Activated naive CD4-positive, alpha-beta T cell treated with anti-CD3 and anti-CD28 coated beads, Interleukin-2, amount 50 U/mL, for 16 hours (primary cell): ENCODE data around the gene ICE1.
"Not testable (repeated sequence)": the region's sequence is repeated elsewhere in the genome, so short reads cannot be mapped to it uniquely, and the experiment has no call there.

Source experiments
- DNase-seq: peaks from one replicate; pipeline ENCODE4 v3.0.0-alpha.2; 2020

ICE1 gene

DNA sequence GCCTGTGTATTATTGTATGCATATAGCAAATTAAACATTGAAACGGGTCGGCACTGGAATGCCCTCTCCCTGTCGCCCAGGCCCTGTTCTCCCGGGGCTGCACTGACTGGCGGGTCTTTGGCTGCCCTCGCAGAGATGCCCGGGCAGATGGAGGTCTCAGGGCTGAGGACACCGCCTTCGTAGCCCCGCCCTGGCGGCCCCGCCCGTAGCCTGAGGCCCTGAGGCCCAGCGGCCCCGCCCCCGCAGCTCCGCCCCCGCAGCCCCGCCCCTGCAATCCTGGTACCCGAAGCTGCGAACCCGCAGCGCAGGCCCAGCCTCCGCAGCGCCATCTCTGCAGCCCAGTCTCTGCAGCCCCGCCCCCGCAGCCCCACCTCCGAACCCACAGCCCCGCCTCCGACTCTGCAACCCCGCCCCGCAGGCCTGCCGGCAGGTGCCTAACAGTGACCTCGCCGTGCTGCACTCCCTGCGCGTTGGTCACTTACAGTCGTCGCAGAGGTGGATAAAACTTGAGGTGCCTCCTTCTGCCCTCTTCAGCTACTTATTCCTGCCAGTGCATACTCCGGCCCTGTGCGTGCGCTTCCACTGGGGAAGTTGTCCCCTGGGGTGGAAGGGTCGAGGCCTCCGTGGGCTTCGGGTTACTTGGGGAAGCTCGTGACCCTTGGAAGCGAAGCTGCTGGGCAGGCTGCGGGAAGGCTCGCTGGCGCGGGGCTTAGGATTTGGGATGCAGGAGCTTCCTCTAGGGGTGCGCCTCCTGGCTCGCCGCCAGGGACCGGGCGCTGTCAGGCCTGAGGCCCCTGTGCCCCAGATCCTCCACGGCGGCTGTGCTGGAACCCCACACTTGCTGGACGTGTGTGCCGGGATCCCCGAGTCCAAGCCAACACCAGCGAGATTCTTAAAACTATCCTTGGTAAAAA is 72.3 kb downstream of the ICE1 start:
- peak; percentile 74 for DNase-seq

DNA sequence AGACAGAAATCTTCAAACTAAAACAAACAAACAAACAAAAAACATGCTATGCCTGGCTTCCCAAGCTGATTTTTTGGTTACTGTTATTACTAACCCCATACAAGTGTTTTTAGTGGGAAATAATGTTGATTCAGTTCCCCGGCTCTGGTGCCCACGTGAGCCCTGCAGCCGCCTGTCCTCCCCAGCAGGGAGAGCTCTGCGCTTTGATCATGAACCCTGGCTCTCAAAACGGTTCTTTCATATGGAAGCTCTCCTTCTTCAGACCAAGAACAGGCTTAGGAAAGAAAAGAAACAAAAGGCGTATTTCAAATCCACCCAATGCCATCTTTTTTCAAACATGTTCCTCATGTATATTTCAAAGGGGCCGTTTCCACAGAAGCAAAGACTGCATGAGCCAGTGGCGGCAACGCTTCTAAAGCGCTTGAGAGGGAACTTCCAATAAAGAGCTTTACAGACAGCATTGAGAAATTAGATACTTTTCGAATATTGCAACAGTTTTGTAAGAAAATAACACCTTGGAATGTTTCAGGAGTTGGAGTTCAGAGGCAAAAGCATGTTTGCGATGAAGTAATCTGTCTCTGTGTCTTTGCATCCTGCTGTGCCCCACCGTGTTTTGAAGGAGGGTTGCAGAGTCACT is 74.8 kb downstream of the ICE1 start:
- DNase-seq = no peak

- no peak for DNase-seq
Measured at GRCh38 chr5:5499442-5499841, 77.0 kb downstream of the ICE1 start.

DNA sequence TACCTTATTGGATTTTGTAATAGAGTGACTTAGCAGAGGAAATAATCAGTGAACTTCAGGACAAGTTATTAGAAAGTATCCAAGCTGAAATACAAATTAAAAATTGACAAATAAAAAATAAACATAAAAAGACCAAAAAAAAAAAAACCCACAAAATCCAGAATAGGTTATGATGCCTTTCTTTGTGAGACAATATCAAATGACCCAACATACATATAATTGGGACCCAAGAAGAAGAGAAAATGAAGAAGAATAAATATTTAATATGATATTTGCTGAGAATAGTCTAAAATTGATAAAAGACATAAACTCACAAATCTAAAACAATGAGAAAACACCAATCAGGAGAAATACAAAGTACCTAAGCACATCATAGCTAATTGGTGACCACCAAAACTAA is 81.8 kb downstream of the ICE1 start:
- no peak for DNase-seq

DNA sequence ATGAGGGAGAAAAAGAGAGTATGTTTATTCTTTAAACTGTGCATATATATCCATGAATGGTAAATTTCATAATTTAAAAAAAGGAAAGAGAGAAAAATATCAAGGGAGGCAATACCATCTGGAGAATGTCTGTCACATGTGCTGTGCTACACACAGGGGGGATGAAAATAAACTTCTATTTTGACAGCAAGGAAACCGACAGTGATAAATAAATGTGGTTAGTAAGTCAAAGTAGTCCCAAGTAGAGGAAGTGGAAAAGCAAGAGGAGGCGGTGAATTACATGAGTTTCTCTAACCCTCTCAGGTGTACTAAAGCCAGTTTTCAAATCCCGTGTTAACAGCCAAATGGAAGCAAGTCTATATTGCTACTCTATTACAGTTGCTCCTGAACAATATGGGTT is 83.3 kb downstream of the ICE1 start:
- DNase-seq = no peak

- no peak for DNase-seq
Measured at GRCh38 chr5:5508391-5508790, 85.9 kb downstream of the ICE1 start.

DNA sequence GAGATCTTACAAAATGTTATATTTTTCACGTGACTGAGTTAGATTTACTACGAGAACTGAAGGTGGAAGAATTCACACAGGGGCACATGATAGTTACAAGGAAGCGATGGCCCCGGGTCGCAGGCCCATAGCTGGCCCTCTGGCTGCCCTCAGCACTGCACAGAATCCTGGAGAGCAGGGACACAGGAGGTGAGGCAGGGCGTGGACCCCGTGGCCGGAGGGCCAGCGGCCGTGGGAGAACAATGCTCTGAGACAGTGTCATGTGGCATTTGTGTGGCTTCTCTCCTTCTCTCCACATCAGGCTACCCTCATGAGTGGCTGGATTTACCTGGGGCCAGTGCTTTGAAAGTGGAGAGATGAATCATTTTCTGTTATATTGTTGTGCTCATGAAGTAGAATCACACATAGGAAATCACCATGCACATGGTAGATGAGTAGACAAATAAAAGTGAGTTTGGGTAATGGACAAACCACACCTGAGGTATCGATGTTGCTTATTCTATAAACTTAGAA is 89.5 kb downstream of the ICE1 start:
- no peak for DNase-seq

DNA sequence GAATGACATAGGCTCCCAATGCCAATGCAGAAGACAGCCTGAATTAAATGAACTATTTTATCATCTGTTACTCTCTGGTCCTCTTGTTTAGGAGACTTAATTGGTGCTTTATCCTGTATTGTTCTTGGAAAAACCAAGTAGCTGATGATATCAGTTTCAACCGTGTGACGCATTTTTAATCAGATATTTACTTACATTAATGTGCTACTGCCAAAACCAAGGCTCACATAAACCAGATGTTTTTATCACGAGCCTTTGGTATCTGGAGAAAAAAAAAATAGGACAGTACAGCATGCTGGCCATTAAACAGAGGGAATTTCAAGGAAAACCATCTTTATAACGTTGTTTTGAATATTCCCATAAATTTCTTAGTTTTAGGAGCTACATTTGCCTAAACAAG is 90.1 kb downstream of the ICE1 start:
- DNase-seq = no peak

DNA sequence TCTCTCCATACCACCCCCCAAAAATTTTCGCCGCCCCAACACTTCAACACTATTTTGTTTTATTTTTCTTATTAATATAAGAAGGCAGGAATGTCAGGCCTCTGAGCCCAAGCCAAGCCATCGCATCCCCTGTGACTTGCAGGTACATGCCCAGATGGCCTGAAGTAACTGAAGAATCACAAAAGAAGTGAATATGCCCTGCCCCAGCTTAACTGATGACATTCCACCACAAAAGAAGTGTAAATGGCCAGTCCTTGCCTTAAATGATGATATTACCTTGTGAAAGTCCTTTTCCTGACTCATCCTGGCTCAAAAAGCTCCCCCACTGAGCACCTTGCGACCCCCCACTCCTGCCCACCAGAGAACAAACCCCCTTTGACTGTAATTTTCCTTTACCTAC is 98.1 kb downstream of the ICE1 start:
- not testable (repeated sequence) for DNase-seq

DNA sequence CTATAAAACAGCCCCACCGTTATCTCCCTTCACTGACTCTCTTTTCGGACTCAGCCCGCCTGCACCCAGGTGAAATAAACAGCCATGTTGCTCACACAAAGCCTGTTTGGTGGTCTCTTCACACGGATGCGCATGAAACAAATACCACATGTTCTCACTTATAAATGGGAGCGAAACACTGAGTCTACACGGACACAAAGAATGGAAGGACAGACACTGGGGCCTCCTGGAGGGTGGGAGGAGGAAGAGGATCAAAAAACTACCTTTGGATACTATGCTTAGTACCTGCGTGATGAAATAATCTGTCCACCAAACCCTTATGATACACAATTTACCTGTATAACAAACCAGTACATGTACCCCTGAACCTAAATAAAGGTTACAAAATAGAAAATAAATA is 98.6 kb downstream of the ICE1 start:
- no peak for DNase-seq

DNA sequence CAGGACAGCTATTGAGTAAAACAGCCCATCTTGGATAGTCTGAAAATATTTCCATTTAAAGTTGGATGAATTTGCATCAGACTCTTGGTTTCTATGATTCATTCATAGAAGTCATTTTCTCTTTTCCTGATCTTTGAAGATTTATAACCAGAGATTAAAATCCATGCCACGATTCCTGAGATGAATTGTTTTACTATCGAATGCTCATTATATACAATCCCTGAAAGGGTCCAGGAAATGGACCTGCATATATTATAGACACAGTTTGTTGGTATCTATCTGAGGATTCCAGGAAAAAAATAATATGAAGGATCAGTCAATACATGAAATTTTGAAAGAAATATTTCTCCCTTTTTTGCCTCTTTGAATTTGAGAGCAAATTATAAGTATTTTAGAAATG is 99.0 kb downstream of the ICE1 start:
- no peak for DNase-seq

DNA sequence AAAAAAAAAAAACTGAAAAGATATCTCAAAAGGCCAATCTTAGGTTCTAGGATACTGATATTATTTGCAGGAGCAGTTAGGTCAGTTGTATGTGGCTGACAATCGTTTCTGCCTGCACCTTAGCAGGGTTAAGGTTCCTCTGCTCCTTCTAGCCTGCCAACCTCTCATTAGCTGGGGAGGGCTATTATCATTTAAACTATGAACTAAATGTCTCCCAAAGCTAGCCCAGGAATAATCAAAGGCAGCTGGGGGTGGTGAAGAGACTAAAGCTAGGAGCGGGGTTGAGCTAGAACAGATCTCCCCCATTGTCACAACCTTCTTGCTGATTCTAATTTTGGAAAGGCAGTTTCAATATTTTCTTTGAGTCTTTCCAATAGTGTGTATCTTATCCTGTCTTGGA is 99.9 kb downstream of the ICE1 start:
- no peak for DNase-seq

DNA sequence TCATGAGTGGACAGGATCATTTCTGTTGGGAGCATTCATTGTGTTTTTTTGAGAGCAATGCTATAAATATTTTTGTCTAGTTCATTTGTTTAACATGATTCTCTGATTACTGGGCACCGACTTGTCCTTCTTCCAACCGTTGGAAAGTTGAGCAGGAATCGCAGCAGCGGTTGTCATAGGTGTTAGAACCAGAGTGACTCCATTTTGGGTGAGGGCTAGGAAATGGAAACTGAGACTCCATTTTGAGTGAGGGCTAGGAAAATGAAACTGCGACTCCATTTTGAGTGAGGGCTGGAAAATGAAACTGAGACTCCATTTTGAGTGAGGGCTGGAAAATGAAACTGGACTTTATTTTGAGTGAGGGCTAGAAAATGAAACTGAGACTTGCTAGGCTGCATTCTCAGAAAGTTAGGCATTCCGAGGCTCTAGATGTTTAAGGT is 100.6 kb downstream of the ICE1 start:
- no peak for DNase-seq

DNA sequence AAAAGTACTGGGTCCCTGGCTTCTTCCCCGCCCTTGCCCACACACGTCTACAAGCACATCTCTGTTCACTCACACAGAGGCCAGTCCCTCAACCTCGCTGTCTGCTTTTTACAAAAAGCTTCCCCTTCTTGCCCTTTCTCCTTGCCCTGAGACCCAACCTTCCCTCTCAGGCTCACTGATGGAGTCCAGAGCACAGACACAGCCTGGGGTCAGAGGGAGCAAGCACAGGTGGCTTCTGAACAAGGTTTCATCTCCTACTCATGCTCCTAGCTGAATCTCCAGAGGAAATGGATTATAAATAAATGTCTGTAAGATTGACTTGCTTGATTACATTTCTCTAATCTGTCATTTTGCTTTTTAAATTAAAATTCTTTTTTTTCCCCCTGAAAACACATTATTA is 101.8 kb downstream of the ICE1 start:
- no peak for DNase-seq

DNA sequence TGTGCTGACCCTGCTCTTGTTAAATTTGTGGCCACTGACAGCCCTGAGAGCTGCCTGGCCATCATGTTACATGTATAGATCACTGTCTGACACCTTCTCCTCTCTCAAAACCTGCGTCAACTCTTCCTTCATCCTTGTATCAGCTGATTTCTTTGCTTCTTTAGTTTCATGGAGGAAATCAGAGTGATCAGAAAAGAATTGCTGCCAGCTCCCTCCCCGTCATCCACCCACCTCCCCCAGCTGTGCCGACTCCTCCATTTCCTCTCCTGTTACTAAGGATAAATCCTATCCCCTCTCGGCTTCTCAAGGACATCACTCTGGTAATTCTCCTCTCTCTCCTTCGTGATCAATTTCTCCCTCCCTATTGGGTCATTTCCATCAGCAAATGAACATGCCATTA is 108.9 kb downstream of the ICE1 start:
- DNase-seq = no peak

- no peak for DNase-seq
Measured at GRCh38 chr5:5532306-5533076, 110.0 kb downstream of the ICE1 start.

DNA sequence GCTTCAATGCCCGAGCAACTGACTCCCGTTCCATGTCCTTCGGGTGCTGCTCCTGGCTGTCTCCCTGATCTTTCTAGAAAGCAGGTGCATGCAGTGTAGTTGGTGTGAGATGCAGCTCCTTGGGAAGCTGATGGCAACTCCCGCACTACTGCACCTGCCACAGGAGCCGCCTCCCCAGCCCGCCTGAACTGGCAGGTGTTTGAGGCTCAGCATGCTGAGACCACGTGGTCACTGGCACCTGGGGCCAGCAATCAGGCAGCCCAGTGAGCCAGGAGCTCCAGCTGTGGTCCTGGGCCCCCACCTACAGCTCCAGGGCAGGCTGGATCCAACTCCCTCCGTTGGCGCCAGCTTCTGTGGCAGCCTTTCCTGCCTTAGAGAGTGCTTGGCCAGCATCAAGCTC is 111.5 kb downstream of the ICE1 start:
- DNase-seq = no peak

- DNase-seq = no peak
Measured at GRCh38 chr5:5534333-5534732, 111.9 kb downstream of the ICE1 start.

GRCh38 chr5:5536871-5537270 is 114.4 kb downstream of the ICE1 start:
- DNase-seq = no peak

GRCh38 chr5:5537426-5537825 is 114.9 kb downstream of the ICE1 start:
- DNase-seq = no peak

DNA sequence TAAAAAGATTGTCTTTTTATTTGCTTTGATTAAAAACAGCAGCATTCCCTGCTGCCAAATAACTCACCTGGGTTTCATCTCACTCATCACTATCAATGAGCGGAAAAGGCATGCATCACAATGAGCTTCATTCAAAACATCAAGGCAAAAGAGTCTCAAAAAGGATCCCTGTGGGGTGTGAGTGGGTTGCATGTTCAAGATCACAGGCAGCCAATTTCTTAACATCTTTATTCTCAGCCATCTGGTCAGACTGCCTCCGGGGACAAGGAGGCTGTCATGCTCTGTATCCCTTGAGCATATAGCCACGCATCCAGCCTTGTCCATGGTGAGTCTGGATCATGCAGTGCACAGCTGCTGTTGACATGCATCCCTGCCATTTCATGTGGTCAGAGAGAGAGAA is 117.1 kb downstream of the ICE1 start:
- DNase-seq = no peak
